DND-41 (cell line): ENCODE data around the gene LNX1.

Source experiments
- ATAC-seq: fragments of 200-7000 bp; cut with Tn5 transposase; 3 replicates; pipeline ENCODE4 v1.9.1; 2021; ENCODE audit warnings: low read depth; ENCODE audit not compliant: insufficient read depth
- DNase-seq: peaks from one replicate; pipeline ENCODE4 v3.0.0-alpha.2; 2020
- H2AFZ ChIP-seq: 2 replicates; pipeline ENCODE4 v1.6.0; 2012; ENCODE audit warnings: low read depth, low read length
- H3K27ac ChIP-seq: 2 replicates; pipeline ENCODE4 v1.5.1; 2012; ENCODE audit warnings: low read length, inconsistent platforms
- H3K27me3 ChIP-seq: fragments of 200-600 bp; sonication (generic); 2 replicates; pipeline ENCODE4 v1.6.0; 2012; ENCODE audit warnings: low read length, mild to moderate bottlenecking, inconsistent platforms; ENCODE audit not compliant: insufficient read depth, poor library complexity
- H3K36me3 ChIP-seq: 2 replicates; pipeline ENCODE4 v1.5.1; 2012; ENCODE audit warnings: low read length, inconsistent platforms; ENCODE audit not compliant: insufficient read depth
- H3K4me1 ChIP-seq: 2 replicates; pipeline ENCODE4 v1.5.1; 2012; ENCODE audit warnings: mild to moderate bottlenecking, low read length; ENCODE audit not compliant: insufficient read depth
- H3K4me2 ChIP-seq: 2 replicates; pipeline ENCODE4 v1.6.0; 2012; ENCODE audit warnings: mild to moderate bottlenecking, moderate library complexity, low read length, inconsistent platforms; ENCODE audit not compliant: insufficient read depth
- H3K4me3 ChIP-seq, 2 experiments: fragments of 200-600 bp in 1 of 2; shearing (Covaris generic) in 1 of 2; 2 replicates each; pipeline ENCODE4 v1.5.1; 2012 to 2016; ENCODE audit warnings: inconsistent platforms in 2 of 2, low read length in 2 of 2, mild to moderate bottlenecking in 2 of 2, low read depth in 1 of 2, moderate library complexity in 1 of 2
- H3K79me2 ChIP-seq: 2 replicates; pipeline ENCODE4 v1.6.0; 2012; ENCODE audit warnings: low read length, inconsistent platforms; ENCODE audit not compliant: insufficient read depth
- H3K9ac ChIP-seq: 2 replicates; pipeline ENCODE4 v1.6.0; 2012; ENCODE audit warnings: low read depth, mild to moderate bottlenecking, inconsistent platforms, low read length, moderate library complexity
- H3K9me3 ChIP-seq: 2 replicates; pipeline ENCODE4 v1.5.1; 2012; ENCODE audit warnings: low read length, moderate library complexity, mild to moderate bottlenecking, inconsistent platforms; ENCODE audit not compliant: insufficient read depth, severe bottlenecking
- H4K20me1 ChIP-seq: 2 replicates; pipeline ENCODE4 v1.6.0; 2012; ENCODE audit warnings: low read length; ENCODE audit not compliant: insufficient read depth
- CTCF ChIP-seq: IDR thresholded peaks from 2 replicates; pipeline ENCODE4 v1.5.1; 2012; ENCODE audit warnings: borderline replicate concordance, low read length, moderate library complexity, mild to moderate bottlenecking; ENCODE audit not compliant: poor library complexity, severe bottlenecking; ENCODE audit errors: extremely low read depth
- EZH2 ChIP-seq: IDR thresholded peaks from 3 replicates; pipeline ENCODE4 v1.6.1; 2012; ENCODE audit warnings: borderline replicate concordance, low read depth, mild to moderate bottlenecking, moderate library complexity, low read length, inconsistent platforms; ENCODE audit not compliant: severe bottlenecking

The LNX1 gene

GRCh38 chr4:53599632-53600031, 8.3 kb upstream of the LNX1 start:
- Histone ChIP-seq H3K79me2 (no peaks in the 10 kb centered on the region), H3K4me3 (no peak overlapping the region), H3K36me3 (no peaks in the 10 kb centered on the region), H3K27ac (no peak overlapping the region), H2AFZ (no peak overlapping the region), H3K27me3 (no peaks in the 10 kb centered on the region), H3K9ac (no peak overlapping the region), H3K9me3 (no peaks in the 10 kb centered on the region), H4K20me1 (no peaks in the 10 kb centered on the region), H3K4me2 (no peak overlapping the region), H3K4me1 (no peaks in the 10 kb centered on the region)
- TF ChIP-seq CTCF (no peak), EZH2 (no peak)
- ATAC-seq (no peak), DNase-seq (no peak)

- Histone ChIP-seq H4K20me1 (no peaks in the 10 kb centered on the region), H3K27me3 (no peaks in the 10 kb centered on the region), H3K9me3 (no peaks in the 10 kb centered on the region), H3K4me2 (no peak overlapping the region), H3K27ac (no peak overlapping the region), H3K4me1 (no peaks in the 10 kb centered on the region), H3K36me3 (no peaks in the 10 kb centered on the region), H3K4me3 (no peak overlapping the region), H3K9ac (no peak overlapping the region), H2AFZ (no peak overlapping the region), H3K79me2 (no peaks in the 10 kb centered on the region)
- no peak for ATAC-seq
- DNase-seq: no peak
- TF ChIP-seq CTCF: no peak
- no peak for TF ChIP-seq EZH2
Observed at GRCh38 chr4:53598901-53599300, 7.6 kb upstream of the LNX1 start.

GRCh38 chr4:53598483-53598882, 7.2 kb upstream of the LNX1 start:
- ATAC-seq: no peak
- Histone ChIP-seq H3K4me2 (no peak overlapping the region), H3K27ac (no peak overlapping the region), H3K4me1 (no peaks in the 10 kb centered on the region), H4K20me1 (no peaks in the 10 kb centered on the region), H3K9ac (no peak overlapping the region), H3K4me3 (no peak overlapping the region), H3K36me3 (no peaks in the 10 kb centered on the region), H3K27me3 (no peaks in the 10 kb centered on the region), H2AFZ (no peak overlapping the region), H3K9me3 (no peaks in the 10 kb centered on the region), H3K79me2 (no peaks in the 10 kb centered on the region)
- TF ChIP-seq CTCF: no peak
- TF ChIP-seq EZH2: no peak
- DNase-seq: no peak

GRCh38 chr4:53596901-53597300, 5.6 kb upstream of the LNX1 start:
- H4K20me1 ChIP-seq: no peaks in the 10 kb centered on the region
- no peaks in the 10 kb centered on the region for H3K9me3 ChIP-seq
- no peaks in the 10 kb centered on the region for H3K36me3 ChIP-seq
- TF ChIP-seq CTCF (no peak), EZH2 (no peak)
- no peaks in the 10 kb centered on the region for H3K4me1 ChIP-seq
- no peak overlapping the region for H2AFZ ChIP-seq
- H3K4me3 ChIP-seq: no peak overlapping the region
- H3K27ac ChIP-seq: no peak overlapping the region
- H3K9ac ChIP-seq: no peak overlapping the region
- no peaks in the 10 kb centered on the region for H3K79me2 ChIP-seq
- DNase-seq (no peak), ATAC-seq (no peak)
- H3K27me3 ChIP-seq: no peaks in the 10 kb centered on the region
- H3K4me2 ChIP-seq: no peak overlapping the region
